Vagina (tissue), 2 donors: ENCODE data around the gene LONP2. TPM values are rescaled to one million over a fixed set of nuclear protein-coding genes. Genes with fewer than 3 reads are reported as not detected.

Experiments used
- DNase-seq, 2 donors: peaks; one replicate each; pipeline ENCODE4 v3.0.0-alpha.2; 2017; ENCODE audit errors: extremely low spot score in 2 of 2
- H3K27ac ChIP-seq: fragments of 200-600 bp; sonication (generic); one replicate; pipeline ENCODE4 v1.5.1; 2019
- H3K27me3 ChIP-seq: fragments of 200-600 bp; sonication (generic); one replicate; pipeline ENCODE4 v1.5.1; 2019
- H3K36me3 ChIP-seq, 2 donors: fragments of 200-600 bp; sonication (generic); one replicate each; pipeline ENCODE4 v1.5.1; 2017 to 2019
- H3K4me1 ChIP-seq: fragments of 200-600 bp; sonication (generic); one replicate; pipeline ENCODE4 v1.5.1; 2019
- H3K4me3 ChIP-seq, 2 donors: fragments of 200-600 bp; sonication (generic); 1 replicate in 1 of 2; 2 replicates in 1 of 2; pipeline ENCODE4 v1.5.1; 2016 to 2019
- H3K9me3 ChIP-seq: fragments of 200-600 bp; sonication (generic); one replicate; pipeline ENCODE4 v1.5.1; 2019
- POLR2A ChIP-seq, 2 donors: fragments of 450-650 bp; IDR thresholded peaks; one replicate each; pipeline ENCODE4 v1.6.1; 2017; ENCODE audit warnings: antibody characterized with exemption in 2 of 2, mild to moderate bottlenecking in 2 of 2, moderate library complexity in 2 of 2
- POLR2AphosphoS5 ChIP-seq, 2 donors: sonication (generic); formaldehyde crosslinking; IDR thresholded peaks; one replicate each; pipeline ENCODE4 v1.9.0; 2017; ENCODE audit warnings: antibody characterized with exemption in 2 of 2, mild to moderate bottlenecking in 2 of 2, low read depth in 1 of 2; ENCODE audit not compliant: insufficient read depth in 1 of 2
- intact Hi-C: fragments of 100-400 bp; cut with DNase I; formaldehyde crosslinking; loops from one replicate; pipeline ENCODE4 v1.15.1; 2023
- total RNA-seq: library from RNA; depleted of rRNA; stranded (reverse); fragments of >200 nt; gene quantifications from one replicate; pipeline ENCODE4 v1.2.3, GENCODE V29; 2016
- TF ChIP-seq, protein P1 (sequence below), 3 experiments: fragments of 450-650 bp in 2 of 3; fragments of 200-600 bp in 1 of 3; sonication (generic) in 1 of 3; IDR thresholded peaks; one replicate each; pipeline ENCODE4 v1.5.1; 2017 to 2019; ENCODE audit warnings: antibody characterized with exemption in 3 of 3, mild to moderate bottlenecking in 2 of 3, moderate library complexity in 2 of 3

LONP2 gene
- total RNA-seq, 1 donor from 2014 or later = 40.3 TPM

DNA sequence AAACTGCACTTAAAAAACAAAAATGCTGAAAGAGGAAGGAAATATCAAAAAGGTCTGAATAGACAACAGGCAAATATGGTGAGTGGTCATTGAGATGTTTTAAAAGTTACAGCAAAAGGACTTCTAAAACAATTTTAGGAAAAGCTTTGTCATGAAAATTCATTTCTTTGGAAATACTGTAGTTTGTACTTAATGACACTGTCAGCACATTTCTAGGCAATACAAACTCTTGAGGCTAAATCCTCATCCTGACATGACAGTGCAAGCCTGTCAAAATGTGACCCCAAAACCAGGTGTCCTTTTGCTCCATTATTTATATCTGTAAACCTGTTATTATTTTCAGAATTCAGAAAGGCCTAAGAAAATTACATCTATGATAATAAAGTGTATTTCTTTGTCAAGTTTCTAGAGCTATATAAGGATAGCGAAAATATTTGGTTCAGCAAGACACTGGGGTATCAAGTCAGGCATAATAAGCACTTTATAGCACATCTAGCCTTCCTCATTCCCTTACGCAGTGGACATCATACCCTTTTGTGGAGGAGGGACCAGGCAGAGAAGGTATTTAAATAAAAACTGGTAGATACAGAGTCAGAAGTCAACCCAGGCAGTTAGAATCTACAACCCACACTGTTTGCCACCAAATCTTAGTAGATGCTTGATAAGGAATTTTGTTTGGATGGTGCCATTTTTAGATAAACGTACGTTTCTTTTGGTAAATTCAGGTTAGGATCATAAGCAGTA lies 112.7 kb downstream of the LONP2 start:
- Histone ChIP-seq H3K4me3 (no peak overlapping the region), H3K36me3 (peaks cover 0 to 18% of the 10 kb centered on the region in 2 donors), H3K27ac (no peak overlapping the region), H3K4me1 (no peaks in the 10 kb centered on the region), H3K9me3 (no peaks in the 10 kb centered on the region), H3K27me3 (no peaks in the 10 kb centered on the region)
- no peak for DNase-seq
- intact Hi-C loops = loop anchor here (10.0 kb wide), 2 partner anchors 188 to 268 kb away; no protein-coding TSS in a partner anchor
- TF ChIP-seq, protein P1, sequence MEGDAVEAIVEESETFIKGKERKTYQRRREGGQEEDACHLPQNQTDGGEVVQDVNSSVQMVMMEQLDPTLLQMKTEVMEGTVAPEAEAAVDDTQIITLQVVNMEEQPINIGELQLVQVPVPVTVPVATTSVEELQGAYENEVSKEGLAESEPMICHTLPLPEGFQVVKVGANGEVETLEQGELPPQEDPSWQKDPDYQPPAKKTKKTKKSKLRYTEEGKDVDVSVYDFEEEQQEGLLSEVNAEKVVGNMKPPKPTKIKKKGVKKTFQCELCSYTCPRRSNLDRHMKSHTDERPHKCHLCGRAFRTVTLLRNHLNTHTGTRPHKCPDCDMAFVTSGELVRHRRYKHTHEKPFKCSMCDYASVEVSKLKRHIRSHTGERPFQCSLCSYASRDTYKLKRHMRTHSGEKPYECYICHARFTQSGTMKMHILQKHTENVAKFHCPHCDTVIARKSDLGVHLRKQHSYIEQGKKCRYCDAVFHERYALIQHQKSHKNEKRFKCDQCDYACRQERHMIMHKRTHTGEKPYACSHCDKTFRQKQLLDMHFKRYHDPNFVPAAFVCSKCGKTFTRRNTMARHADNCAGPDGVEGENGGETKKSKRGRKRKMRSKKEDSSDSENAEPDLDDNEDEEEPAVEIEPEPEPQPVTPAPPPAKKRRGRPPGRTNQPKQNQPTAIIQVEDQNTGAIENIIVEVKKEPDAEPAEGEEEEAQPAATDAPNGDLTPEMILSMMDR (IDR thresholded peaks at IDR 0.05) = no peak
- no peak for TF ChIP-seq POLR2A (IDR thresholded peaks at IDR 0.05)
- no peak for TF ChIP-seq POLR2AphosphoS5 (IDR thresholded peaks at IDR 0.05; ENCODE audit: insufficient read depth in 1 of 2, low read depth in 1 of 2)

DNA sequence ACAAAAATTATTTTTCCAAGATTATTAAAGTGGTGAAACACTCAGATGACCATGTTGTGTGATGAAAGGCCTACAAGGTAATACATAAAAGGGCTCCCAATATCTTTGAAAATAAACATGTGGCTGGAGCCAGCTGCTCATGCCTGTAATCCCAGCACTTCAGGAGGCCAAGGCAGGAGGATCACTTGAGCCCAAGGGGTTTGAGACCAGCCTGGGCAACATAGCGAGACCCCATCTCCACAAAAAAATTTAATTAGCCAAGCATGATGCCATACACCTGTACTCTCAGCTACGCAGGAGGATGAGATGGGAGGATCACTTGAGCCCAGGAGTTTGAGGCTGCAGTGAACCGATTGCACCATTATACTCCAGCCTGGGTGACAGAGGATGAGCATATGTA lies 114.3 kb downstream of the LONP2 start:
- no peaks in the 10 kb centered on the region for H3K9me3 ChIP-seq
- no peak for TF ChIP-seq POLR2A (IDR thresholded peaks at IDR 0.05)
- TF ChIP-seq, protein P1 (IDR thresholded peaks at IDR 0.05) = no peak
- no peaks in the 10 kb centered on the region for H3K27me3 ChIP-seq
- DNase-seq = no peak
- intact Hi-C loops = loop anchor here (10.0 kb wide), 2 partner anchors 186 to 266 kb away; no protein-coding TSS in a partner anchor
- H3K27ac ChIP-seq = no peak overlapping the region
- H3K4me1 ChIP-seq = peaks cover under 1% of the 10 kb centered on the region
- peaks cover 0 to 10% of the 10 kb centered on the region in 2 donors for H3K36me3 ChIP-seq
- no peak overlapping the region for H3K4me3 ChIP-seq

DNA sequence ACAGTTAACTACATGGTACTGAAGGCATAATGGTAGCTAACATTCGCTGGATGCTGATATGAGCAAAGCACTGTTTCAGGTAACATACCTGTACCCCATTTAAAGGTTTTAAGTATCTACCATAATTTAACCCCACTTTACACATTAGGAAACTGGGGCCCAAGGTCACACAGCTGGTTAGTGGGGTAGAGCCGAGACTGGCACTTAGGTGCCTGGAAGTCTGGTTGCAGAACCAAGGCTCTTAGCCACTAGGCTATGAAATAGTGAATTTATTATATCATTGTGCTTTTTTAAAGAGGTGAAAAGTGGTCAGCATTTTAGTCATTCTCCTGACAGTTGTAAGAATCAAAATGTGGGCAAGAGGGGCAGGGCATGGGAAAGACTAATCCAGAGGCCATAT lies 115.9 kb downstream of the LONP2 start:
- Histone ChIP-seq H3K4me1 (peaks cover 13% of the 10 kb centered on the region), H3K36me3 (peaks cover 0 to 10% of the 10 kb centered on the region in 2 donors), H3K27ac (no peak overlapping the region), H3K9me3 (no peaks in the 10 kb centered on the region), H3K4me3 (no peak overlapping the region), H3K27me3 (no peaks in the 10 kb centered on the region)
- intact Hi-C loops = loop anchor here (10.0 kb wide), 2 partner anchors 185 to 265 kb away; no protein-coding TSS in a partner anchor
- DNase-seq = no peak
- TF ChIP-seq POLR2A (IDR thresholded peaks at IDR 0.05) (no peak), POLR2AphosphoS5 (IDR thresholded peaks at IDR 0.05; ENCODE audit: insufficient read depth in 1 of 2, low read depth in 1 of 2) (no peak)
- TF ChIP-seq, protein P1 (IDR thresholded peaks at IDR 0.05) = no peak

DNA sequence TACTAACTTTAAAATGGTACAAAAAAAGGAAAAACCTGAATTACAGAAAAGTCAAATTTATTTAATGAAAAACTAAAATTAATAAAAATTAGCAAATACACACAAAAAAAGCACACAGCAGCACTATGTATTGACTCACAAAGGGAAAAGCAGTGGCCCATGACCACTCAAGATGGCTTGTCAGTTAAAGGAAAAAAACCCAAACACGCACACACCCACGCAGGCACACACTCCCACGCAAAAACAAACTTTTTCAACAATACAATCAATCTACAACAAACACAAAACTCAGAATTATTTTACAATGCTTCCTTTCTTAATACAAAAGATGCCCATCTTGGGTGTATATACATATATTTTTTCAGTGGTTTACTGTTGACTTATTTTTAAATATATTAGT lies 116.9 kb downstream of the LONP2 start:
- Histone ChIP-seq H3K36me3 (peaks cover 0 to 10% of the 10 kb centered on the region in 2 donors), H3K27me3 (no peaks in the 10 kb centered on the region), H3K9me3 (no peaks in the 10 kb centered on the region), H3K4me3 (no peak overlapping the region), H3K27ac (no peak overlapping the region), H3K4me1 (peaks cover 20% of the 10 kb centered on the region)
- intact Hi-C loops = no loop called here
- no peak for DNase-seq
- TF ChIP-seq, protein P1 (IDR thresholded peaks at IDR 0.05) = no peak
- TF ChIP-seq POLR2AphosphoS5 (IDR thresholded peaks at IDR 0.05; ENCODE audit: insufficient read depth in 1 of 2, low read depth in 1 of 2) = no peak
- TF ChIP-seq POLR2A (IDR thresholded peaks at IDR 0.05) = no peak

DNA sequence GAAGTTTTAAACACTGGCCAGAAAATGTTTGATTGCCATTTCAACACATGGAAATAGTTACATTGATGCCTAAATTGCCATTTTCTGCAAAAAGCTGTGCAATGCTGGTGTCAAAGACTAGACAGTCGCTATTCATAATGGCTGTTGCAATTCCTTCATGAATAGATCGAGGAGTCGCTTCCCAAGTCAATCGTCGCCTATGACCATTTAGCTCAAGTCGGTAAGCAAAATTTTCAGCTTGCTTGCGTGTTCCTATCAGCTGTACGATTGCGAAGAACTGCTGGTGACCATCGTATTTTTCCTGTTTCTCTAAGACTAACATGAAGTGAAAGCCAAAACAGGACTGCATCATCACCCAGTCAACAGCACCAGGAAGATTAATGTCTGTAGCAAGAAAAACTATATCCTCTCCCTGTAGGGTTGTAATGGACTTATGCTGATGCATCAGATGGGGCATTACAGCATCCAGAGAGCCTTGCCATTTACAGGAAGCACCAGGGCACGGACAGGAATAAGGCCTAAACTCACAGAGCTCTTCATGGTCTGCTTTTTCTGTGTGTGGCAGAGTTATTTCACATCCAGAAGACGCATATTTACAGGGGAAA lies 117.5 kb downstream of the LONP2 start:
- H3K4me1 ChIP-seq = peaks cover 24% of the 10 kb centered on the region
- intact Hi-C loops = no loop called here
- H3K27ac ChIP-seq = no peak overlapping the region
- no peak for DNase-seq
- no peaks in the 10 kb centered on the region for H3K27me3 ChIP-seq
- no peak overlapping the region for H3K4me3 ChIP-seq
- no peaks in the 10 kb centered on the region for H3K9me3 ChIP-seq
- TF ChIP-seq, protein P1 (IDR thresholded peaks at IDR 0.05) = no peak
- TF ChIP-seq POLR2A (IDR thresholded peaks at IDR 0.05) (no peak), POLR2AphosphoS5 (IDR thresholded peaks at IDR 0.05; ENCODE audit: insufficient read depth in 1 of 2, low read depth in 1 of 2) (no peak)
- H3K36me3 ChIP-seq = peaks cover 0 to 10% of the 10 kb centered on the region in 2 donors
